Measurements from ENCODE around the gene MAST4.

GRCh38 chr5:67160272-67160671, 564.1 kb downstream of the MAST4 start:
- TF ChIP-seq CTCF (IDR thresholded peaks at IDR 0.05; ENCODE audit: insufficient read depth, low read length), result no peak
- TF ChIP-seq POLR2AphosphoS5 (IDR thresholded peaks at IDR 0.05; ENCODE audit: low read depth), result no peak
- TF ChIP-seq, protein P1, sequence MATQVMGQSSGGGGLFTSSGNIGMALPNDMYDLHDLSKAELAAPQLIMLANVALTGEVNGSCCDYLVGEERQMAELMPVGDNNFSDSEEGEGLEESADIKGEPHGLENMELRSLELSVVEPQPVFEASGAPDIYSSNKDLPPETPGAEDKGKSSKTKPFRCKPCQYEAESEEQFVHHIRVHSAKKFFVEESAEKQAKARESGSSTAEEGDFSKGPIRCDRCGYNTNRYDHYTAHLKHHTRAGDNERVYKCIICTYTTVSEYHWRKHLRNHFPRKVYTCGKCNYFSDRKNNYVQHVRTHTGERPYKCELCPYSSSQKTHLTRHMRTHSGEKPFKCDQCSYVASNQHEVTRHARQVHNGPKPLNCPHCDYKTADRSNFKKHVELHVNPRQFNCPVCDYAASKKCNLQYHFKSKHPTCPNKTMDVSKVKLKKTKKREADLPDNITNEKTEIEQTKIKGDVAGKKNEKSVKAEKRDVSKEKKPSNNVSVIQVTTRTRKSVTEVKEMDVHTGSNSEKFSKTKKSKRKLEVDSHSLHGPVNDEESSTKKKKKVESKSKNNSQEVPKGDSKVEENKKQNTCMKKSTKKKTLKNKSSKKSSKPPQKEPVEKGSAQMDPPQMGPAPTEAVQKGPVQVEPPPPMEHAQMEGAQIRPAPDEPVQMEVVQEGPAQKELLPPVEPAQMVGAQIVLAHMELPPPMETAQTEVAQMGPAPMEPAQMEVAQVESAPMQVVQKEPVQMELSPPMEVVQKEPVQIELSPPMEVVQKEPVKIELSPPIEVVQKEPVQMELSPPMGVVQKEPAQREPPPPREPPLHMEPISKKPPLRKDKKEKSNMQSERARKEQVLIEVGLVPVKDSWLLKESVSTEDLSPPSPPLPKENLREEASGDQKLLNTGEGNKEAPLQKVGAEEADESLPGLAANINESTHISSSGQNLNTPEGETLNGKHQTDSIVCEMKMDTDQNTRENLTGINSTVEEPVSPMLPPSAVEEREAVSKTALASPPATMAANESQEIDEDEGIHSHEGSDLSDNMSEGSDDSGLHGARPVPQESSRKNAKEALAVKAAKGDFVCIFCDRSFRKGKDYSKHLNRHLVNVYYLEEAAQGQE (IDR thresholded peaks at IDR 0.05; ENCODE audit: insufficient replicate concordance, low read depth), result no peak
- no peak for TF ChIP-seq SPI1 (IDR thresholded peaks at IDR 0.05; ENCODE audit: borderline replicate concordance, low read depth)
- TF ChIP-seq GABPA (IDR thresholded peaks at IDR 0.05; ENCODE audit: low read depth), result no peak
